NCI-H446 (cell line): ENCODE results near the gene CES3.
"Not testable (repeated sequence)": the region's sequence is repeated elsewhere in the genome, so short reads cannot be mapped to it uniquely, and the experiment has no call there.

Source experiments
- DNase-seq, 2 experiments: peaks; one replicate each; lab custom pipeline; 2025; lab: John Stamatoyannopoulos, UW

CES3 gene

DNA sequence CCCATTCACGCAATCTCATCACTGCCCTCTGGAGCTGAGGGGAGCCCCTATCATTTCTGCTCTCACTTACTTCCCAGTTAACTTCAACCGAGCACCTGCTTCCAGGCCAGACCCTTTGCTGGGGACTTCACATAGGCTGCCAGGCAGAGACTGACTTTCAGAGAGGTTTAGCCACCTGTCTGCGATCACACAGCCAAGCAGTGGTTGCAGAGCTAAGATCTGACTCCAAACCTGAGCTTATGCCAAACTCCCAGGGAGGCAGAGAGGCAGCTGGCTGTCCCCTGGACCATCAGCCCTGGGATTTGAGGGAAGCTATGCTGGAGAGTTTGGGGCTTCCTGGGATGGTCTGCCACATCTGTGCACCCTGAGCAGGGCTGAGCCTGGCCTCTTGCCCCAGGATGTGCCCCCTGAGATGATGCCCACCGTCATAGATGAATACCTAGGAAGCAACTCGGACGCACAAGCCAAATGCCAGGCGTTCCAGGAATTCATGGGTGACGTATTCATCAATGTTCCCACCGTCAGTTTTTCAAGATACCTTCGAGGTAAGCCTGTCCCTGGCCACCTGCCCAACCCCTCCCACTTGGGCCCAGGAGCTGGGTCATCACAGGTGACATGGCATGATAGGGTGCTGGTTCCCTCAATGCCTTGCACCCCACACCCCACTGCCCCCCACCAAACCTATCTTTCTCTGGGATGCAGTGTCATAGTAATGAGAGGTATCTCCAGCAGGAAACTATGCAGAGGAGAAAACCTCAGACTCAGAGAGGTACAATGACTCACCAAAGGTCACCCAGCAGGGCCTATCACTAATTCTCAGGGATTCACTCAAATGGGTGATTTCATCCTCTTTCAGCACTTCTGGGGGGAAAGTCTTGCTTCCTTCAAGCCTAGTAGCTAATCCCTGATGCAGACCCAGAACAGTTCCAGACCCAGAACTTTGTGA, 10.0 kb downstream of the CES3 start:
- DNase-seq = no peak

DNA sequence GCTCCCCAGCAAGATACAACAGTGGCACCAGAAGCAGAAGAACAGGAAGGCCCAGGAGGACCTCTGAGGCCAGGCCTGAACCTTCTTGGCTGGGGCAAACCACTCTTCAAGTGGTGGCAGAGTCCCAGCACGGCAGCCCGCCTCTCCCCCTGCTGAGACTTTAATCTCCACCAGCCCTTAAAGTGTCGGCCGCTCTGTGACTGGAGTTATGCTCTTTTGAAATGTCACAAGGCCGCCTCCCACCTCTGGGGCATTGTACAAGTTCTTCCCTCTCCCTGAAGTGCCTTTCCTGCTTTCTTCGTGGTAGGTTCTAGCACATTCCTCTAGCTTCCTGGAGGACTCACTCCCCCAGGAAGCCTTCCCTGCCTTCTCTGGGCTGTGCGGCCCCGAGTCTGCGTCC, 11.9 kb downstream of the CES3 start:
- no peak for DNase-seq

DNA sequence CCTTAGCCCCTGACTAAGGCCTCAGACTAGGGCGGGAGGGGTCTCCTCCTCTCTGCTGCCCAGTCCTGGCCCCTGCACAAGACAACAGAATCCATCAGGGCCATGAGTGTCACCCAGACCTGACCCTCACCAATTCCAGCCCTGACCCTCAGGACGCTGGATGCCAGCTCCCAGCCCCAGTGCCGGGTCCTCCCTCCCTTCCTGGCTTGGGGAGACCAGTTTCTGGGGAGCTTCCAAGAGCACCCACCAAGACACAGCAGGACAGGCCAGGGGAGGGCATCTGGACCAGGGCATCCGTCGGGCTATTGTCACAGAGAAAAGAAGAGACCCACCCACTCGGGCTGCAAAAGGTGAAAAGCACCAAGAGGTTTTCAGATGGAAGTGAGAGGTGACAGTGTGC, 12.7 kb downstream of the CES3 start:
- DNase-seq = no peak

DNA sequence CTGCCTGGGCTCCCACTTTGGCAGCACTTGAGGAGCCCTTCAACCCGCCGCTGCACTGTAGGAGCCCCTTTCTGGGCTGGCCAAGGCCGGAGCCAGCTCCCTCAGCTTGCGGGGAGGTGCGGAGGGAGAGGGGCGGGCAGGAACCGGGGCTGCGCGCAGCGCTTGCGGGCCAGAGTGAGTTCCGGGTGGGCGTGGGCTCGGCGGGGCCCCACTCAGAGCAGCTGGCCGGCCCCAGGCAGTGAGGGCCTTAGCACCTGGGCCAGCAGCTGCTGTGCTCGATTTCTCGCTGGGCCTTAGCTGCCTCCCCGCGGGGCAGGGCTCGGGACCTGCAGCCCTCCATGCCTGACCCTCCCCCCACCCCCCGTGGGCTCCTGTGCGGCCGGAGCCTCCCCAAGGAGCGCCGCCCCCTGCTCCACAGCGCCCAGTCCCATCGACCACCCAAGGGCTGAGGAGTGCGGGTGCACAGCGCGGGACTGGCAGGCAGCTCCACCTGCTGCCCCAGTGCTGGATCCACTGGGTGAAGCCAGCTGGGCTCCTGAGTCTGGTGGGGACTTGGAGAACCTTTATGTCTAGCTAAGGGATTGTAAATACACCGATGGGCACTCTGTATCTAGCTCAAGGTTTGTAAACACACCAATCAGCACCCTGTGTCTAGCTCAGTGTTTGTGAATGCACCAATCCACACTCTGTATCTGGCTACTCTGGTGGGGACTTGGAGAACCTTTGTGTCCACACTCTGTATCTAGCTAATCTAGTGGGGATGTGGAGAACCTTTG, 13.3 kb downstream of the CES3 start:
- not testable (repeated sequence) for DNase-seq

DNA sequence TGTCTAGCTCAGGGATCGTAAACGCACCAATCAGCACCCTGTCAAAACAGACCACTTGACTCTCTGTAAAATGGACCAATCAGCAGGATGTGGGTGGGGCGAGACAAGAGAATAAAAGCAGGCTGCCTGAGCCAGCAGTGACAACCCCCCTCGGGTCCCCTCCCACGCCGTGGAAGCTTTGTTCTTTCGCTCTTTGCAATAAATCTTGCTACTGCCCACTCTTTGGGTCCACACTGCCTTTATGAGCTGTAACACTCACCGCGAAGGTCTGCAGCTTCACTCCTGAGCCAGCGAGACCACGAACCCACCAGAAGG, 13.8 kb downstream of the CES3 start:
- not testable (repeated sequence) for DNase-seq

DNA sequence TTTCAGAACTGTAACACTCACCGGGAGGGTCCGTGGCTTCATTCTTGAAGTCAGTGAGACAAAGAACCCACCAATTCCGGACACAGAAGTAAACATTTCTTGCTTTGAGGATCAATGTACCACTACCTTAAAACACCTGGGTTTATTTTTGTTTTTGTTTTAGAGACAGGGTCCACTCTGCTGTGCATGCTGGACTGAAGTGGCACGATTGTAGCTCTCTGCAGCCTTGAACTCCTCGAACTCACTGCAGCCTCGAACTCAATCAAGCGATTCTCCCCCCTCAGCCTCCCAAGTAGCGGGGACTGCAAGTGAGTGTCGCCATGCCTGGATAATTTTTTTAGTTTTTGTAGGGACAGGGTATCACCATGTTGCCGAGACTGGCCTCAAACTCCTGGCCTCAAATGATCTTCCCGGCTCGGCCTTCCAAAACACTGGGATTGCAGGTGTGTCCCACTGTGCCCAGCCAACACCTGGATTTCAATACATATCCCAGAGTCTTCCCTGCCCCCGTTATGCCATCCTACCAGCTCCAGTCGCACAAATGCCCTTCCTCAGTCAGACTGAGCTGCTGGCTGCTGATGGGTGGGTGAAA, 14.3 kb downstream of the CES3 start:
- DNase-seq = no peak

DNA sequence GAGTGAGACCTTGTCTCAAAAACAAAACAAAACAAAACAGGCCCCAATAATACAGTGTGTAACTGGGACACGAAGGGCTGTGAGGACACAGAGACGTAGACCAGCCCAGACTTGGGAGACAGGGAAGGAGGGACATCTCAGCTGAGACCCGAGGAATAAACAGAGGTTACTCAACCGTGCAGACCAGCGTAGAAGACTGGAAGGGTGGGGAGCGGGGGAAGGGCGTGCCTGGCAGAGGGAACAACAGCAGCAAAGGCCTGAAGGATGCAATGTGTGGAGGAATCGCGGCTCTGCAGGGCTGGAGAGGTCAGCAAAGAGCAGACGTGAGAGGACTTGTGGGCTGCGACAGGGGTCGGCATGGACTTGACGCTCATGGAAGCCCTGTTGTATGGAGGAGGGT, 15.7 kb downstream of the CES3 start:
- DNase-seq = no peak

DNA sequence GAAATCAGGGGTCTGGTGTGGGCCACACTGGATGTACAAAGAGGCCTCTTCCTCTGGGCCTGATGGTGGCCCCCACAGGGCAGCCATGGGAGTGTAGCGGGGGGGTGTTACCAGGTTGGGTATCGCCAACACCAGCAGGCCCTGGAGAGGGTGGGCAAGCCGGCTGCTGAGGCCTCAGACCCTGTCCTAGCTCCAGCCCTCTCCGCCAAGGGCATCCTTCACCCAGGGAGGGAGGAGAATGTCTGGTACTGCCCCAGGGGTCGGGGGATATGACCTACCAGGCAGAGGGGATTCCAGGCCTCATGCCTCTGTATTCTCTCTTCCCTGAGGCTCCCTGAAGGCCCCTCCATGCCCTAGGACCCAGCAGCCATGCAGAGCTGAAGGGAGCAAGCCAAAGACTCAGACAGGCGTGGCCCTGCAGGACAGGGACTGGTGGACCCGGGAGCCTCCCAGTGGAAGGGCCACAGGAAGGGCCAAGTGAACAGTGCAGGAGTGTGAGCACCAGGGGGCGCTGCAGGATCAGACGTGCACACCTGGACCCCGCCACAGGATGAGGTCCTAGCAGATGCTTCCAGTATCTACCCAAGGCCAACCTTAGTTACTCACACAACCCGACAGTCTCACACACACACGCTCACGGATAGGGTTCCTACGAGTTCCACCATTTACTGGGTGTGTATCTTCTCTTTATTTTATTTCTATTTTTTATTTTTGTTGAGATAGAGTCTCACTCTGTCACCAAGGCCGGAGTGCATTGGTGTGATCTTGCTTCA, 16.5 kb downstream of the CES3 start:
- DNase-seq = peak; percentile 44 to 78

DNA sequence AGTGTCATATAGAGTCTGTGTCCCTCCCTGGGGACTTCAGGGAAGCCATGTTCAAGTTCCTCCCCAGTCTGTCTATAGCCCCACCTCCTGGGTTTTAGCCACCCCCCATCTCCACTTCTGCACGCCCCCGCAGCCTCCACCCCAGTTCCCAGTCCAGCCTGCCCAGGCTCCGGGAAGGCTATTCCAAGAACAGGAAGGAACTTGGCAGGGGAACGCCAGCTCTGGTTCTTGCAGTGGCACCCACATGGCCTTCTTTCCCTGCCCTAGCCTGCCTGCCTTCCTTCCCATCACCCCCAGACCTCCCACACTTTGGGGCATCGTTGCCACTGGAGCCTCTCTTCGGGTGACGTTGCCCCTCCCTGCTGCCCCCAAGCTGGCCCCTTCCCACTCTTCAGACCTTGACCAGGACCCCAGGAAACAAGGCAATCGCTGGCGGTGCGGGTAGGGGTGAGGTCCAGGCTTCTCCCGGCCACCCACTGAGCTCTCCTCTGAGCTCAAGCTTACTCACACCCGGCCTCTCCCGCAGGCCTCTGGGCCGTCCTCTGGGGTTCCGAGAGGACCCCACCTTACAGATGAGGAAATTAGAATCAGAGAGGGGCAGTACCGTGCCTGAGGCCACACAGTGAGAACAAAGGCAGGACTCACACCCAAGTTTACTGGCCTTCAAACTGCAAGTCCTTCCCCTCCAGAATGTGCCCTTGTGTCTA, 18.1 kb downstream of the CES3 start:
- no peak for DNase-seq

DNA sequence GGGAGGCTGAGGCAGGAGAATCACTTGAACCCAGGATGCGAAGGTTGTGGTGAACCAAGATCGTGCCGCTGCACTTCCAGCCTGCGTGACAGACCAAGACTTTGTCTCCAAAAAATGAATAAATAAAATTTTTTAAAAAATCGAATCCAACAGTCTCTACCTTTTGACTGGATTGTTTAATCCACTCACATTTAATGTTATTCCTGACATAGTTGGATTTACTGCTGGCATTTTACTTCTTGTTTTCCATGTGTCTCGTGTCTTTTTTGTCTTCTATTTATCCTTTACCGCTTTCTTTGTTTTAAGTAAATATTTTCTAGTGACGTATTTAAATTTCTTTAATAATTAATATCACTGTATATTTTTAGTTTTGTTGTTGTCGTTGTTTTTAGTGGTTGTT, 22.0 kb downstream of the CES3 start:
- no peak for DNase-seq

DNA sequence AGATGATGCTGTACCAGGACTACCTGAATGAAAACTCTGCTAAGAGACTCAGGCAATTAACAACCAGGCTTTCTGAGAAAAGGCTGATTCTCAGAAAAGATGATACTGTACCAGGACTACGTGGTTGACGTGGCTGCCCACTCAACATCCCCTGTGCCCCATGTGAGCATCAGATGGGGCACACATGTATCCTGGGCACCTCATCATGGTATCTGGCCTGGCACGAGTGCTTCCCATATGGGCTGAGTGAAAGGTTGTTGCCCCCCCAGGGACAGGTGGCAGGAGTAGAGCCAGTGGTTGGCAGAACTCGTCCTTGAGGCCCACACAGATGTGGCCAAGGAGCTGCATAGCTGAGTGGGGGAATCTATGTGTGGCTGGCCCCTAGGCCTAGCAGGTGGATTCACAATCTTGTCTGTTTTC, 23.8 kb downstream of the CES3 start:
- no peak for DNase-seq

DNA sequence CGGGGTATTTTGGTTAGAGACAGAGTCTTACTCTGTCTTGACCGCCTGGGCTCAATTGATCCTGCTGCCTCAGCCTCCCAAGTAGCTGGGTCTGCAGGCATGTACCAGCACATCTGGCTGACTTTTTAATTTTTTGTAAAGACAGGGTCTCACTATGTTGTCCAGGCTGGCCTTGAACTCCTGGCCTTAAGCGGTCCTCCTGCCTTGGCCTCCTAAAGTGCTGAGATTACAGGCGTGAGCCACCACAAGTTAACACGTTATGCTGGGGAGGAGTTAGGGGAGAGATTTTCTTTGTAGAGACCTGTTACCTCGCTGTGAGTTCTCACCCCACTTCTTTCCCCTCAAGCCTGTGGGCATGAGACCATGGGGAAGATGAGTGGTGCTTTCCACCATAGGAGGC, 25.5 kb downstream of the CES3 start:
- no peak for DNase-seq

DNA sequence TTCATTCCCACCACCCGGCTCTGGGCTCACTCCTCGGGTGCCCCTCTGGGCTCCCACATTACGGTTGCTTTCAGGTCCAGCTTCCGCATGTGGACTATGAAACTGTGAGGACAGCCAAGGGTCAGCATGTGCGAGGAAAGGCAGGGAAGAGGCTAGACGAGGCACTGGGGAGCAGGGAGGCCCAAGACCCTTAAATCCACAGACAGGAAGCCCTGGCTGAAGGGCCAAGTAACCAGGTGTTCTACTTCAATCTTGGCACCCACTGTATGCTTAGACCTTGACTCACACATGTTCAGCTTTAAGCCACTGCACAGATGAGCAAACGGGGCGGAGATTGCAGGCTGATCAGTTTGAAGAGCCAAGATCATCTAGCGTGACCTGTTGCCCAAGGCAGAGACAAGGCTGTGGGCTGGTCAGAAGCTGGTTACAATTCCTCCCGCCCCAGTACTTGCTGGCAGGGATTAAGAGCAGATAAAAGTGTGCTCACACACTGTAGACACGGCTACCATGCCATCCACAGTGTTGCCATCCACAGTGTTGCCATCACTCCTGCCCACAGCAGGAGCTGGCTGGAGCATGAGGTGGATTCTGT, 27.2 kb downstream of the CES3 start, which contains the start of gene CES4A:
Gene CES4A, plus strand, starts transcription at position 393 of the 592 bp plus-strand sequence. Its CDS starts 184 bp downstream, at position 577.
- no peak for DNase-seq

DNA sequence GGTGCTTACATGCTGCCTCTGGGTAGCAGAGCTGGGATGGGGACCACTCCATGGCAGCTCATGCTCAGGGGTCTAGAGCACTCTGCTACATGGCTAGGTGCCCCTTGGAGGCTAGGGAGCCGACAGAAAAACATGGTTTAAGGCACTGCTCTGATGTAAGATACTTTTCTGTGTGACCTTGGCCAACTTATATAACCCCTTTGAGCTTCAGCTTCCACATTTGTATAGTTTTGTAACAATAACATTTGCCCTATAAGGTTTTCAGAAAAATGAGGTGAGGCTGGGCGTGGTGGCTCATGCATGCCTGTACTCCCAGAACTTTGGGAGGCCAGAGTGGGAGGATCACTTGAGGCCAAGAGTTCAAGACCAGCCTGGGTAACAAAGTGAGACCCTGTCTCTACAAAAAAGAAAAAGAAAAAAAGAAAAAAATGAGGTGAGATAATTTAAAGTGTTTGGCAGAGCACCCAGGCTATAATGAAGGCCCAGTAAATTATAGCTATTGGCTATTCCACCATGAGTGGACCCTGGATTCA, 30.5 kb downstream of the CES3 start:
- no peak for DNase-seq

DNA sequence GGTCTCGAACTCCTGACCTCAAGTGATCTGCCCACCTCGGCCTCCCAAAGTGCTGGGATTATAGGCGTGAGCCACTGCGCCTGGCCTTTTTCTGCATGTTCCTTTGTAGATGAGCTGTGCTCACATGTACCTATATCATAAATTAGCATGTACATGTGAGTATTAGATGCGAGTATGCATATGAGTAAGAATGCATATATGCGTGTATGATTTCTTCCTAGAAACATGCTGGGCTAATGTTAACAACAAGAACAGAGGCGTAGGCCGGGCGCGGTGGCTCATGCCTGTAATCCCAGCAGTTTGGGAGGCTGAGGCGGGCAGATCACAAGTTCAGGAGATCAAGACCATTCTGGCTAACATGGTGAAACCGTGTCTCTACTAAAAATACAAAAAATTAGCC, 32.5 kb downstream of the CES3 start:
- DNase-seq = not testable (repeated sequence)

DNA sequence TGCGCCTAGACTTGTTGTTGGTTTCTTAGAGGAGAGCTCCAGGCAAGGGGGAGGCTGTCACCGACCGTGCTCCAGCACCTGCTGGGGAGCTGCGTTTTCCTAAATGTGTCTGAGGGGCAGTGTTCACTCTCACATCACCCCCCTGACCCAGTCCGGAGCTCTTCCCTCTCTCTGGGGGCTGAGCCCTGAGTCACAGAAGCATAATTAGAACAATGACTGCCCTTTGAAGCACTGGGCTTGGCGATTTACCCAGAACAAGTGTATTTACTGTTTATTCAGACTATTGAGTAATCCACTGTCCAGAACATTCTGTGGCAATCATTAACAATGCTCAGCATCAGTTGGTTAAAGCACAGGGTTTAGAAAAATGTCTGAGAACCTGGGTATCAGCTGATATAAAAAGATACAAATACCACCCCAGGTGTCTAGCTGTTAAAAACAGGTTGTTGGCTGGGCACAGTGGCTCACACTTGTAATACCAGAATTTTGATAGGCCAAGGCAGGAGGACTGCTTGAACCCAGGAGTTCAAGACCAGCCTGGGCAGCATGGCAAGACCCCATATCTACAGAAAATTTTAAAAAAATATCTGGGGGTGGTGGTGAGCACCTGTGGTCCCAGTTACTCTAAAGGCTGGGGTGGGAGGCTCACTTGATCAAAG, 35.4 kb downstream of the CES3 start:
- no peak for DNase-seq

DNA sequence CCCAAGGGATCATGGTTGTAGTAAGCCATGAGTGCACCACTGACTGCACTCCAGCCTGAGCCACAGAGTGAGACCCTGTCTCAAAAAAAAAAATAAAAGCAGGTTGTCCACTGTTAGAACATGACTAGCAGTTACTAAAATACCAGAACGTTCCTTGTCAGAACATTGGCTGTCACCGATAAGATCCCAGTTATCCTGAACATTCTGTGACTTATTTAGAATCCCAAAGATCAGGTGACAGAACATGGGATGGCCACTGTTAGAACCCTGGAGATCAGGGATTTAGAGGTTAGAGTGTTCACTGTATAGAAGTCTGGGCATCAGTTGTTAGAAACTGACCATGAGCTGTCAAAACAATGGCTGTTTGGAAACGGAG, 35.9 kb downstream of the CES3 start:
- no peak for DNase-seq

DNA sequence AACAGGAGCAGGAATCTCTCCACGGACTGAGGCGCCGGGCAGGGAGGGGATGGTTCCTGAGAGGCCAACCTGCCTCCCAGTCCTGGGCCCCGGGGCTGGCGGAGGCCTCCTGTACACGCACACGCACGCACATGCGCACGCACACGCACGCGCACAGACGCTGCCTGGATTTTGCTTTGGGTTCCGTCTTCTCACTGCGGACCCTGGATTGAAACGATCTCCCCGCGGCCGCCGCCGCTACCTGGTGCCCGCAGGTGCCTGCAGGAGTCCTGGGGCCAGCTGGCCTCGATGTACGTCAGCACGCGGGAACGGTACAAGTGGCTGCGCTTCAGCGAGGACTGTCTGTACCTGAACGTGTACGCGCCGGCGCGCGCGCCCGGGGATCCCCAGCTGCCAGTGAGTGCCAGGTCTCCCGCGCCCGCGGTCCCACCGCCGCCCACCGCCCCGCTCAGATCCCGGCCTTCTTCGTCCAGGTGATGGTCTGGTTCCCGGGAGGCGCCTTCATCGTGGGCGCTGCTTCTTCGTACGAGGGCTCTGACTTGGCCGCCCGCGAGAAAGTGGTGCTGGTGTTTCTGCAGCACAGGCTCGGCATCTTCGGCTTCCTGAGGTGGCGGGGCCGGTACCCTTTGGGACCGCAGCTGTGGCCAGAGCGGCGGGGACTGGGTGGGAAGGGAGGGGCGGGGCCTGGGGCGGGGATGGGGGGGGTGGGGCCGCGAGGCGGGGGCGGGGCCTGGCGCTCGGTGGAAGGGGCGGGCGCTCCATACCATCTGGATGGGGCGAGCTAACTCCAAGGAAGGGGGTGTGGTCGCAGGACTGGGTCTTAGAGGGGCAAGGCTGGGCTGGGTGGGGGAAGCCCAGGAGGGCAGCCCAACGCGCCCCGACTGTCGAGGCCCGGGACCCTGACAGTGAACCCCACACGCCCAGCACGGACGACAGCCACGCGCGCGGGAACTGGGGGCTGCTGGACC, 39.6 kb downstream of the CES3 start:
- DNase-seq = no peak

DNA sequence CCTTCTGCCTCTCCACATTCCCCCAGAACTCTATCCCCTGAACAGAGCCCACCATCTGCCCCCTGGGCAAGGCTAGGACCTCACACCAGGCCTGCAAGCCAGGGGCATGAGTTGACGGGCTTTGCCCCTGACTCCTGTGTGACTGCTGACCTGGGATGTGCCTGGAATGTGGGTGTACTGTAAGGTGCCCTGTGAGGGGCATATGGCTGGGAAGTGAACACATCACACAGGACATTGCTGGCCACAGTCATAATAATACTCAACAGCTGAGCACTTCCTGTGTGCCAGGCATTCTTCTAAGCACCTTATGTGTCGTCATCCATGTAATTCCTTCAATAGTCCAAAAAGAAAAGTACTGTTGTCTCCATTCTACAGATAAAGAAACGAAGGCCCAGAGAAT, 40.7 kb downstream of the CES3 start:
- no peak for DNase-seq
